WTC11 (cell line): ENCODE data around the gene PGPEP1. TPM values are rescaled to one million over a fixed set of nuclear protein-coding genes. Genes with fewer than 3 reads are reported as not detected.

Experiments used
- ATAC-seq: fragments of 200-7000 bp; cut with Tn5 transposase; 2 replicates; pipeline ENCODE4 v1.10.0; 2021; ENCODE audit warnings: mild to moderate bottlenecking, moderate library complexity
- CTCF ChIA-PET: fragments of 300-600 bp; sonication (Branson Sonifier 250); formaldehyde crosslinking; loops from one replicate; lab custom pipeline; 2021; ENCODE audit warnings: antibody characterized with exemption; lab: Charles Lee
- POLR2A ChIA-PET: fragments of 350-600 bp; sonication (Branson Sonifier 250); formaldehyde crosslinking; loops from one replicate; lab custom pipeline; 2021; ENCODE audit warnings: antibody characterized with exemption; lab: Charles Lee
- DNase-seq: peaks from one replicate; pipeline ENCODE4 v3.0.0; 2021; ENCODE audit warnings: low spot score
- H3K27ac Mint-ChIP-seq: 2 replicates; pipeline ENCODE4 v1.8.0; 2021; ENCODE audit warnings: mixed read lengths
- H3K27me3 Mint-ChIP-seq: 2 replicates; pipeline ENCODE4 v1.8.0; 2021; ENCODE audit warnings: low read depth, mild to moderate bottlenecking, moderate library complexity, mixed read lengths
- H3K36me3 Mint-ChIP-seq: 2 replicates; pipeline ENCODE4 v1.8.0; 2021; ENCODE audit warnings: mixed read lengths
- H3K4me1 Mint-ChIP-seq: 2 replicates; pipeline ENCODE4 v1.8.0; 2022; ENCODE audit warnings: mixed read lengths
- H3K4me3 Mint-ChIP-seq: 2 replicates; pipeline ENCODE4 v1.8.0; 2021; ENCODE audit warnings: mild to moderate bottlenecking, moderate library complexity, mixed read lengths
- H3K9me3 Mint-ChIP-seq: 2 replicates; pipeline ENCODE4 v1.8.0; 2021; ENCODE audit warnings: mixed read lengths
- CBFB ChIP-seq: sonication (generic); formaldehyde crosslinking; IDR thresholded peaks from 2 replicates; pipeline ENCODE4 v1.8.1; 2022; ENCODE audit warnings: mild to moderate bottlenecking, low read depth, missing genetic modification reagents
- CTCF ChIP-seq: fragments of 200-600 bp; IDR thresholded peaks from 2 replicates; pipeline ENCODE4 v1.8.0; 2022; ENCODE audit warnings: antibody characterized with exemption
- ELF4 ChIP-seq: sonication (generic); formaldehyde crosslinking; IDR thresholded peaks from 2 replicates; pipeline ENCODE4 v1.8.1; 2022; ENCODE audit warnings: low read depth, mild to moderate bottlenecking, moderate library complexity, missing genetic modification reagents
- ERG ChIP-seq: fragments of 250-450 bp; sonication (Bioruptor Pico); IDR thresholded peaks from 2 replicates; pipeline ENCODE4 v1.8.0; 2021; ENCODE audit warnings: mild to moderate bottlenecking
- KAT7 ChIP-seq: sonication (generic); formaldehyde crosslinking; IDR thresholded peaks from 2 replicates; pipeline ENCODE4 v1.8.1; 2023; ENCODE audit warnings: missing genetic modification reagents, mild to moderate bottlenecking, borderline replicate concordance
- MAX ChIP-seq: sonication (generic); formaldehyde crosslinking; IDR thresholded peaks from 2 replicates; pipeline ENCODE4 v1.8.0; 2022; ENCODE audit warnings: mild to moderate bottlenecking, missing genetic modification reagents
- MXD4 ChIP-seq: fragments of 250-450 bp; sonication (Bioruptor Pico); IDR thresholded peaks from 2 replicates; pipeline ENCODE4 v1.8.0; 2021; ENCODE audit warnings: mild to moderate bottlenecking, moderate library complexity, borderline replicate concordance
- NR2C2 ChIP-seq: sonication (generic); formaldehyde crosslinking; IDR thresholded peaks from 2 replicates; pipeline ENCODE4 v1.8.0; 2022; ENCODE audit warnings: mild to moderate bottlenecking, missing genetic modification reagents
- PRDM15 ChIP-seq: sonication (generic); formaldehyde crosslinking; IDR thresholded peaks from 2 replicates; pipeline ENCODE4 v1.8.0; 2022; ENCODE audit warnings: missing genetic modification reagents
- RORB ChIP-seq: fragments of 250-450 bp; sonication (Bioruptor Pico); IDR thresholded peaks from 2 replicates; pipeline ENCODE4 v1.9.0; 2021; ENCODE audit warnings: mild to moderate bottlenecking
- SMAD4 ChIP-seq: sonication (generic); formaldehyde crosslinking; IDR thresholded peaks from 2 replicates; pipeline ENCODE4 v1.8.0; 2022; ENCODE audit warnings: mild to moderate bottlenecking, missing genetic modification reagents
- SOX15 ChIP-seq: fragments of 250-450 bp; sonication (Bioruptor Pico); IDR thresholded peaks from 2 replicates; pipeline ENCODE4 v1.9.0; 2021; ENCODE audit warnings: mild to moderate bottlenecking
- STAT6 ChIP-seq: sonication (generic); formaldehyde crosslinking; conservative IDR thresholded peaks from 2 replicates; pipeline ENCODE4 v1.8.1; 2023; ENCODE audit warnings: mild to moderate bottlenecking, low read depth, missing genetic modification reagents, moderate library complexity
- TP53 ChIP-seq: sonication (generic); formaldehyde crosslinking; IDR thresholded peaks from 2 replicates; pipeline ENCODE4 v1.8.1; 2023; ENCODE audit warnings: mild to moderate bottlenecking, missing genetic modification reagents
- ZBTB21 ChIP-seq: sonication (generic); formaldehyde crosslinking; IDR thresholded peaks from 2 replicates; pipeline ENCODE4 v1.8.1; 2023; ENCODE audit warnings: mild to moderate bottlenecking, missing genetic modification reagents, borderline replicate concordance
- ZNF232 ChIP-seq: sonication (generic); formaldehyde crosslinking; IDR thresholded peaks from 2 replicates; pipeline ENCODE4 v1.8.0; 2022; ENCODE audit warnings: mild to moderate bottlenecking, missing genetic modification reagents
- ZNF281 ChIP-seq: sonication (generic); formaldehyde crosslinking; IDR thresholded peaks from 2 replicates; pipeline ENCODE4 v1.8.0; 2023; ENCODE audit warnings: mild to moderate bottlenecking, missing genetic modification reagents
- total RNA-seq: library from RNA; stranded (reverse); gene quantifications from 3 replicates; pipeline ENCODE4 v1.2.3, GENCODE V29; 2021

The PGPEP1 gene
- total RNA-seq, 1 experiment from 2014 or later: 68.1 TPM

- TF ChIP-seq ZNF281: no peak
- no peak for TF ChIP-seq ELF4 (CRISPR knock-in tag)
- TF ChIP-seq ZNF232 (CRISPR knock-in tag): no peak
- TF ChIP-seq CTCF: no peak
- TF ChIP-seq SOX15 (CRISPR knock-in tag): no peak
- TF ChIP-seq, all 79 proteins: peak for 3
Observed at GRCh38 chr19:18397242-18398202, 57.1 kb downstream of the PGPEP1 start, which contains the start of gene LRRC25 (continued).

- DNase-seq: no peak
- no peaks in the 10 kb centered on the region for H3K9me3 Mint-ChIP-seq
- peaks cover 8% of the 10 kb centered on the region for H3K4me1 Mint-ChIP-seq
- ChIA-PET POLR2A (interaction anchor here (1.0 kb wide), 1 partner anchor 15 kb away, joined by 3 read pairs; no protein-coding TSS in a partner anchor), CTCF (interaction anchor here (1.4 to 6.6 kb wide), 4 partner anchors 10 to 70 kb away, joined by 3 to 73 read pairs (median 18); partner anchors contain the start of gene GDF15)
- H3K27me3 Mint-ChIP-seq: peaks cover 3% of the 10 kb centered on the region; the same call in 1 of the 2 replicates
- TF ChIP-seq TP53 (CRISPR knock-in tag): no peak
- no peak for TF ChIP-seq RORB (CRISPR knock-in tag)
- TF ChIP-seq ZBTB21 (CRISPR knock-in tag): no peak
- TF ChIP-seq ERG: no peak
- TF ChIP-seq MAX (CRISPR knock-in tag): no peak
- no peak for TF ChIP-seq SMAD4 (CRISPR knock-in tag)
- TF ChIP-seq ELF4 (CRISPR knock-in tag): no peak
- TF ChIP-seq PRDM15: no peak
- TF ChIP-seq STAT6: no peak
- no peak for TF ChIP-seq NR2C2 (CRISPR knock-in tag)
- TF ChIP-seq CBFB (CRISPR knock-in tag): no peak
- no peak for TF ChIP-seq KAT7
- TF ChIP-seq MXD4 (CRISPR knock-in tag): no peak
- no peak overlapping the region for H3K27ac Mint-ChIP-seq
- no peaks in the 10 kb centered on the region for H3K36me3 Mint-ChIP-seq
- no peak overlapping the region for H3K4me3 Mint-ChIP-seq
- no peak for ATAC-seq
Observed at GRCh38 chr19:18399008-18399407, 58.6 kb downstream of the PGPEP1 start.
